Measurements from ENCODE around the gene CALML5. TPM values are rescaled to one million over a fixed set of nuclear protein-coding genes. Genes with fewer than 3 reads are reported as not detected.

The CALML5 gene
- total RNA-seq, 1 donor from 2014 or later, result not detected

DNA sequence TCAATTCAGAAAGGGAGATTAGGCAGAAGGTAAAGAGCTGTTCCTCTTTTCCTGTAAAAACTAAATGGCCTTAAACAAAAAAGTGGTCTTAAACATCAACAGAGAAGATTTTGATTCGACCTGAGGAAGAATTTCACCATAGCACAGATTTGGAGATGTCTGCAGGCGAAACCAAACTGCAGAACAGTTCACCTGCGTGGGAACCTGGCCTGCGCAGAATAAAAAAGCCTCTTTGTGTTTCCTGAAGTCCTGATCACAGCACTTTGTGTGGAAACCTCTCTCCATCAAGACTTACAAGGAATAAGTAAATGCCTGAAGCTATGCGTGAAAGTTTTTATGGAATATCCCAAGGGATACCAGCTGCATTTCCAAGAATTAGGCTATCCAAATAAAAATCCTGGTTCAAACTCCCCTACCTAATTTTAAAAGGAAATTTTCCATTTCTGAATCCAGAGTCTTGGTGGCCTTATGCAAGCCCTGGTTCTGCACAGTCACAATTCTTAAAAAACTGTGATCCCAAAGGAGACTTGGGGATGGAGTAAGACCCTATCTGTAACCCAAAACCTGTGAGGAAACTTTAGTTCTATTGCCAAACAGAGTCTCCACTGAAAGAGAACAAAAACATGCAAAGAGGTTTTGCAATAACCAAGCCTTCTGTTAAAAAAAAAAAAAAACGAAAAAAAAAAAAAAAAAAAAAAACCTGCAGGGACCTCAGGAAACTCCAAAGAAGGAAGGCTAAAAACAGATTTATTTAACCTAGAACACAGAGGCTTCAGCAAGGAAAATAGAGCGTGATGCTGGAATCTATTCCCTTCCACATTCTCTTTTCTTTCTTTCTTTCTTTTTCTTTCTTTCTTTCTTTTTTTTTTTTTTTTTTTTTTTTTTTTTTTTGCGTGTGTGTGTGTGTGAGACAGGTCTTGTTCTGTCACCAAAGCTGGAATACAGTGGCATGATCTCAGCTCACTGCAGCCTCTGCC lies 35.8 kb upstream of the CALML5 start:
- H3K36me3 ChIP-seq (ENCODE audit: control insufficient read depth, insufficient read depth, low read length), result no peaks in the 10 kb centered on the region
- TF ChIP-seq, protein P1, sequence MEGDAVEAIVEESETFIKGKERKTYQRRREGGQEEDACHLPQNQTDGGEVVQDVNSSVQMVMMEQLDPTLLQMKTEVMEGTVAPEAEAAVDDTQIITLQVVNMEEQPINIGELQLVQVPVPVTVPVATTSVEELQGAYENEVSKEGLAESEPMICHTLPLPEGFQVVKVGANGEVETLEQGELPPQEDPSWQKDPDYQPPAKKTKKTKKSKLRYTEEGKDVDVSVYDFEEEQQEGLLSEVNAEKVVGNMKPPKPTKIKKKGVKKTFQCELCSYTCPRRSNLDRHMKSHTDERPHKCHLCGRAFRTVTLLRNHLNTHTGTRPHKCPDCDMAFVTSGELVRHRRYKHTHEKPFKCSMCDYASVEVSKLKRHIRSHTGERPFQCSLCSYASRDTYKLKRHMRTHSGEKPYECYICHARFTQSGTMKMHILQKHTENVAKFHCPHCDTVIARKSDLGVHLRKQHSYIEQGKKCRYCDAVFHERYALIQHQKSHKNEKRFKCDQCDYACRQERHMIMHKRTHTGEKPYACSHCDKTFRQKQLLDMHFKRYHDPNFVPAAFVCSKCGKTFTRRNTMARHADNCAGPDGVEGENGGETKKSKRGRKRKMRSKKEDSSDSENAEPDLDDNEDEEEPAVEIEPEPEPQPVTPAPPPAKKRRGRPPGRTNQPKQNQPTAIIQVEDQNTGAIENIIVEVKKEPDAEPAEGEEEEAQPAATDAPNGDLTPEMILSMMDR (IDR thresholded peaks at IDR 0.05; ENCODE audit: insufficient read depth, low read length, poor library complexity, severe bottlenecking), result no peak
- DNase-seq (ENCODE audit: low read depth), result no peak
- no peak overlapping the region for H3K4me3 ChIP-seq (ENCODE audit: low read depth, low read length)
- no peaks in the 10 kb centered on the region for H3K27me3 ChIP-seq (ENCODE audit: control insufficient read depth, insufficient read depth, low read length)

DNA sequence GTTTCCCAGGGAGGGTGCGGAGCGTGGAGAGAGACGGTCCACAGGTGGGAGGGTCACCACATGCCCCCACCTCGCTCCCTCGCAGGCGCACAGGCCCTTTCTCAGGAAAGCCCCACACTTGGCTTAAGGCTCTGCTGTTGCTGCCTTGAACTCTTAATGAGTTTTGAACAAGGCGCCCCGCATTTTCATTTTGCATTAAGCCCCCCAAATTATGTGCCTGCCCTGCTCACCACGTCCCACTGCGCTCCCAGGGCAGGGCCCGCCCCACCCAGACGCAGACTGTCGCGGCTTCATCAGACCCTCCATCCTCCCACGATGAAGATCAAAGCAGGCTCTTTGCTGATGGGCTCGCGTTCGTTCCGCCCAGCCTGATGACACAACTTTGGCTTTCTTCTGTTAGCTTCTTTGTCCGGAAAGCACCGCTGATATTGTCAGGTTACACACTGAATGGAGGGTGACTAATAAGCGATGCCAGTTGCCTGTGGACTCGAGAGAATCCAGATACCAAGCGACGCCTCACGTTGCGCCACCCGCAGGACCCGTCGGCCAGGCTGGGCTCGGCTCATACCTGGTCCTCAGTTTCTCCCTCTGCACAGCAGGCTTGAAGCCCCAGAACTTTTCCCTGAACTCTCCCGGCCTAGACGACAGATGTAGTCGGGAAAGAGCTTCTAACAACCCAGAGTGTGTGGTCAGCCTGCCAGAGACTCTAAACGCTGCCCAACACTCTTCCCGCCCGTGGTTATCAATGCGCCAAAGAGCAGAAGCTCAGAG lies 34.9 kb upstream of the CALML5 start:
- no peak for DNase-seq (ENCODE audit: low read depth)
- TF ChIP-seq, protein P1 (IDR thresholded peaks at IDR 0.05; ENCODE audit: insufficient read depth, low read length, poor library complexity, severe bottlenecking), result no peak
- no peaks in the 10 kb centered on the region for H3K27me3 ChIP-seq (ENCODE audit: control insufficient read depth, insufficient read depth, low read length)
- H3K36me3 ChIP-seq (ENCODE audit: control insufficient read depth, insufficient read depth, low read length), result no peaks in the 10 kb centered on the region
- H3K4me3 ChIP-seq (ENCODE audit: low read depth, low read length), result no peak overlapping the region

DNA sequence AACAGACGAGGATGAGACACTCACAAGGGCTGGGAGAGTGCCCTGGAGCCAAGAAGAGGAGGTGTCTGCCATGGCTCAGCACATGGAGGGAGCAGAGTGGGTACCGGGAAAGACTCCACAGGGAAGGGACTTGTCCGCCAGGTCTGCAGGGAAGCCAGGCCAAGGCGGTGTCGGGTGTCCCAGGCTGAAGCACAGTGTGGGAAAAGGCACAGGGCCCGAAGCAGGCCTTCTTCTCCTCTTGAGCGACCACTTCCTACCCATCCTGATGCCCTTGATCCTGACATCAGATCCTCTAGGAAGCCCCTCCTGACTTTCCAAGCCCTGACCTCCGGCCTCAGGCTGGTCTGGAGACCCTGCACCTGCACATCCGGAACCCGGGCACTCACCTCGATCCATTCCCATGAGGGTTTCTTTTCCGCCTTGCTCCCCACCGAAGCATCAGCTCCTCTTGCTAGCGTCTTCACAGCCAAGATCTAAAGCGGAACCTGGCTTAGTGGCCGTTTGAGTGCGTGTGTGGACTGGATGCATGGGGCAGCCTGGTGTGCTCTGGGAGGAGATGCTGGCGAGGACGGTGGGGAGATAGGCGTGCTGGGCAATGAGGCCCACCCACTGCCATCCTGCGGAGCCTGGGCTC lies 33.8 kb upstream of the CALML5 start:
- Histone ChIP-seq H3K4me3 (ENCODE audit: low read depth, low read length) (no peak overlapping the region), H3K36me3 (ENCODE audit: control insufficient read depth, insufficient read depth, low read length) (no peaks in the 10 kb centered on the region), H3K27me3 (ENCODE audit: control insufficient read depth, insufficient read depth, low read length) (no peaks in the 10 kb centered on the region)
- TF ChIP-seq, protein P1 (IDR thresholded peaks at IDR 0.05; ENCODE audit: insufficient read depth, low read length, poor library complexity, severe bottlenecking), result no peak
- DNase-seq (ENCODE audit: low read depth), result no peak

DNA sequence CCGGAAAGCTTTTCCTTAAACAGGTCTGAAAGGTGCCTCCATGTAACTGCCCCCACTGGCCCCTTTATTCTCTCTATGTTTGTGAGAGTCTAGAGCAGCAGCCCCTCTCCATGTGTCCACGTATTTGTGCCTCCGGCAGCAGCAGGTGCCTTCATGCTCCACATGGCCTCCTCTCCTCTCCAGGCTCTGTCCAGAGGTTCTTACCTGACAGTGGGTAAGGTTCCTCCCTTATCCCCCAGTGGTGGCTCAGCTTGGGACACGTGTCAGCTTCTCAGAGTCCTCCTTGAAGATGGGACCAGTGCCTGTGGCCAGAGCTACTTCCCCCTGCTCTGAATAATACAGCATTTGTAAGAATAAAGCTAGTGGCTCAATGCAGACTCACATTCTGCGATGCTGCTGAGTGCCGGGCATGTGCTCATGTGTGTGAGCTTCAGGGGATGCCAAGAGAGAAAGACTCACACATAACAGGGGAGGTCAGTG lies 33.3 kb upstream of the CALML5 start:
- H3K36me3 ChIP-seq (ENCODE audit: control insufficient read depth, insufficient read depth, low read length), result no peaks in the 10 kb centered on the region
- DNase-seq (ENCODE audit: low read depth), result no peak
- no peak overlapping the region for H3K4me3 ChIP-seq (ENCODE audit: low read depth, low read length)
- TF ChIP-seq, protein P1 (IDR thresholded peaks at IDR 0.05; ENCODE audit: insufficient read depth, low read length, poor library complexity, severe bottlenecking), result no peak
- H3K27me3 ChIP-seq (ENCODE audit: control insufficient read depth, insufficient read depth, low read length), result no peaks in the 10 kb centered on the region

DNA sequence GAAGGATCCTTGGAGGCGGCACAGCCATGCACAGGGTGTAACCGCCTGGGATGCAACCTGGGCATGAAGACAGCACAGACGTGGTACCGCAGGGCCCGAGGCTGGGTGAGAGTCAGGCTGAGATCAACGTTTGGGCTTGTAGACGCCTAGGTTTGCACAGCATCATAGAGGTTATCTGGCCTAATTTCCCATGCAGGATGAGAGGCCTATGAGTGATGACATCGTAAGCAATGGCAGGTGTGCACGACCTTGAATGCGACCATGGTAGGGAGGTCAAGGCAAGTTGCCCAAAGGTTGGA lies 32.9 kb upstream of the CALML5 start:
- no peak for DNase-seq (ENCODE audit: low read depth)
- TF ChIP-seq, protein P1 (IDR thresholded peaks at IDR 0.05; ENCODE audit: insufficient read depth, low read length, poor library complexity, severe bottlenecking), result no peak
- H3K36me3 ChIP-seq (ENCODE audit: control insufficient read depth, insufficient read depth, low read length), result no peaks in the 10 kb centered on the region

More for the DNA sequence above, 32.9 kb upstream of the CALML5 start:
- no peaks in the 10 kb centered on the region for H3K27me3 ChIP-seq (ENCODE audit: control insufficient read depth, insufficient read depth, low read length)
- H3K4me3 ChIP-seq (ENCODE audit: low read depth, low read length), result no peak overlapping the region
